SJCRH30 (cell line): ENCODE results near the gene AKAP6. TPM values are rescaled to one million over a fixed set of nuclear protein-coding genes. Genes with fewer than 3 reads are reported as not detected.

Experiments
- DNase-seq, 2 experiments: peaks; one replicate each; pipeline ENCODE4 v3.0.0-alpha.2; 2015 to 2020
- H3K27ac ChIP-seq: fragments of 250-450 bp; sonication (Bioruptor Pico); 2 replicates; pipeline ENCODE4 v1.5.1; 2020; ENCODE audit warnings: mild to moderate bottlenecking, moderate library complexity
- H3K27me3 ChIP-seq: fragments of 250-450 bp; sonication (Bioruptor Pico); 2 replicates; pipeline ENCODE4 v1.5.1; 2020; ENCODE audit warnings: mild to moderate bottlenecking, moderate library complexity
- H3K36me3 ChIP-seq: fragments of 250-450 bp; sonication (Bioruptor Pico); 2 replicates; pipeline ENCODE4 v1.5.1; 2020; ENCODE audit warnings: mild to moderate bottlenecking, moderate library complexity
- H3K4me1 ChIP-seq: fragments of 250-450 bp; sonication (Bioruptor Pico); 2 replicates; pipeline ENCODE4 v1.5.1; 2020; ENCODE audit warnings: mild to moderate bottlenecking, moderate library complexity
- H3K4me3 ChIP-seq: fragments of 250-450 bp; sonication (Bioruptor Pico); 2 replicates; pipeline ENCODE4 v1.5.1; 2020; ENCODE audit warnings: mild to moderate bottlenecking, moderate library complexity
- H3K9me3 ChIP-seq: fragments of 250-450 bp; sonication (Bioruptor Pico); replicated peaks from 2 replicates; pipeline ENCODE4 v1.5.1; 2020; ENCODE audit warnings: mild to moderate bottlenecking, moderate library complexity
- total RNA-seq: library from RNA; depleted of rRNA; stranded (reverse); fragments of >200 nt; shearing (Covaris generic); gene quantifications from 2 replicates; pipeline ENCODE4 v1.2.3, GENCODE V29; 2014

The AKAP6 gene
- total RNA-seq, 1 experiment from 2014 or later, result 14.6 TPM

- Histone ChIP-seq H3K9me3 (0 out of 2 replicates have a peak, but pooled peaks cover 3% of the 10 kb centered on the region), H3K4me3 (no peak overlapping the region), H3K4me1 (peaks cover 41% of the 10 kb centered on the region), H3K27ac (peak overlapping the region; percentile 70), H3K36me3 (no peaks in the 10 kb centered on the region), H3K27me3 (no peaks in the 10 kb centered on the region)
- DNase-seq, result peak in 1 of 2 experiments; percentile 35
Observed at GRCh38 chr14:32419429-32419828, 90.3 kb downstream of the AKAP6 start.

- H3K27ac ChIP-seq, result no peak overlapping the region
- no peak for DNase-seq
Observed at GRCh38 chr14:32421781-32422180, 92.7 kb downstream of the AKAP6 start.

GRCh38 chr14:32422440-32422839 is 93.3 kb downstream of the AKAP6 start:
- no peak for DNase-seq
- H3K4me3 ChIP-seq, result no peak overlapping the region
- no peaks in the 10 kb centered on the region for H3K36me3 ChIP-seq
- H3K9me3 ChIP-seq, result 0 out of 2 replicates have a peak, but pooled peaks cover 3% of the 10 kb centered on the region
- H3K27ac ChIP-seq, result no peak overlapping the region
- H3K27me3 ChIP-seq, result no peaks in the 10 kb centered on the region
- H3K4me1 ChIP-seq, result peaks cover 37% of the 10 kb centered on the region

More at GRCh38 chr14:32421781-32422180, 92.7 kb downstream of the AKAP6 start:
- Histone ChIP-seq H3K9me3 (0 out of 2 replicates have a peak, but pooled peaks cover 3% of the 10 kb centered on the region), H3K4me1 (peaks cover 37% of the 10 kb centered on the region), H3K27me3 (no peaks in the 10 kb centered on the region), H3K4me3 (no peak overlapping the region), H3K36me3 (no peaks in the 10 kb centered on the region)

GRCh38 chr14:32426028-32426427 is 96.9 kb downstream of the AKAP6 start:
- Histone ChIP-seq H3K9me3 (0 out of 2 replicates have a peak, but pooled peaks cover 3% of the 10 kb centered on the region), H3K36me3 (no peaks in the 10 kb centered on the region), H3K4me3 (no peak overlapping the region), H3K4me1 (peaks cover 34% of the 10 kb centered on the region), H3K27me3 (no peaks in the 10 kb centered on the region), H3K27ac (no peak overlapping the region)
- no peak for DNase-seq

GRCh38 chr14:32426586-32427388 is 97.7 kb downstream of the AKAP6 start:
- no peak overlapping the region for H3K27ac ChIP-seq
- H3K4me3 ChIP-seq, result peak overlapping the region; percentile 23
- H3K27me3 ChIP-seq, result no peaks in the 10 kb centered on the region
- H3K36me3 ChIP-seq, result no peaks in the 10 kb centered on the region
- H3K9me3 ChIP-seq, result 0 out of 2 replicates have a peak, but pooled peaks cover 3% of the 10 kb centered on the region
- DNase-seq, result peak; percentile 49 to 69
- H3K4me1 ChIP-seq, result peaks cover 34% of the 10 kb centered on the region

GRCh38 chr14:32427726-32428528 is 98.8 kb downstream of the AKAP6 start:
- H3K36me3 ChIP-seq, result no peaks in the 10 kb centered on the region

GRCh38 chr14:32428875-32429274 is 99.8 kb downstream of the AKAP6 start:
- DNase-seq, result no peak
- H3K9me3 ChIP-seq, result no peaks in the 10 kb centered on the region
- no peaks in the 10 kb centered on the region for H3K27me3 ChIP-seq
- no peaks in the 10 kb centered on the region for H3K36me3 ChIP-seq
- H3K4me1 ChIP-seq, result peaks cover 34% of the 10 kb centered on the region
- H3K27ac ChIP-seq, result no peak overlapping the region
- no peak overlapping the region for H3K4me3 ChIP-seq

More at GRCh38 chr14:32427726-32428528, 98.8 kb downstream of the AKAP6 start:
- no peaks in the 10 kb centered on the region for H3K9me3 ChIP-seq
- no peak overlapping the region for H3K27ac ChIP-seq
- no peak for DNase-seq
- no peak overlapping the region for H3K4me3 ChIP-seq
- no peaks in the 10 kb centered on the region for H3K27me3 ChIP-seq
- peaks cover 34% of the 10 kb centered on the region for H3K4me1 ChIP-seq

GRCh38 chr14:32430326-32430725 is 101.2 kb downstream of the AKAP6 start:
- no peaks in the 10 kb centered on the region for H3K9me3 ChIP-seq
- peak; percentile 61 to 80 for DNase-seq
- H3K27me3 ChIP-seq, result no peaks in the 10 kb centered on the region

GRCh38 chr14:32432813-32433538 is 103.9 kb downstream of the AKAP6 start:
- Histone ChIP-seq H3K4me3 (no peak overlapping the region), H3K27me3 (no peaks in the 10 kb centered on the region), H3K4me1 (peaks cover 17% of the 10 kb centered on the region), H3K36me3 (no peaks in the 10 kb centered on the region), H3K27ac (no peak overlapping the region), H3K9me3 (no peaks in the 10 kb centered on the region)
- DNase-seq, result no peak

More at GRCh38 chr14:32430326-32430725, 101.2 kb downstream of the AKAP6 start:
- no peaks in the 10 kb centered on the region for H3K36me3 ChIP-seq
- H3K4me3 ChIP-seq, result no peak overlapping the region
- peak overlapping the region; percentile 23 for H3K27ac ChIP-seq
- H3K4me1 ChIP-seq, result peaks cover 34% of the 10 kb centered on the region

- no peaks in the 10 kb centered on the region for H3K9me3 ChIP-seq
- H3K27me3 ChIP-seq, result no peaks in the 10 kb centered on the region
- no peaks in the 10 kb centered on the region for H3K36me3 ChIP-seq
- no peak overlapping the region for H3K4me3 ChIP-seq
- no peak for DNase-seq
- H3K4me1 ChIP-seq, result peaks cover 13% of the 10 kb centered on the region
- no peak overlapping the region for H3K27ac ChIP-seq
Observed at GRCh38 chr14:32434180-32434579, 105.1 kb downstream of the AKAP6 start.

GRCh38 chr14:32434880-32435279 is 105.8 kb downstream of the AKAP6 start:
- Histone ChIP-seq H3K4me1 (peaks cover 8% of the 10 kb centered on the region), H3K36me3 (no peaks in the 10 kb centered on the region), H3K27me3 (no peaks in the 10 kb centered on the region), H3K27ac (no peak overlapping the region), H3K9me3 (no peaks in the 10 kb centered on the region), H3K4me3 (no peak overlapping the region)
- no peak for DNase-seq

GRCh38 chr14:32435411-32435810 is 106.3 kb downstream of the AKAP6 start:
- Histone ChIP-seq H3K27me3 (no peaks in the 10 kb centered on the region), H3K36me3 (no peaks in the 10 kb centered on the region), H3K4me1 (peaks cover 3% of the 10 kb centered on the region; the same call in 1 of the 2 replicates), H3K9me3 (no peaks in the 10 kb centered on the region), H3K4me3 (no peak overlapping the region), H3K27ac (no peak overlapping the region)
- DNase-seq, result no peak

GRCh38 chr14:32436993-32437392 is 107.9 kb downstream of the AKAP6 start:
- Histone ChIP-seq H3K4me3 (no peak overlapping the region), H3K4me1 (peaks cover 8% of the 10 kb centered on the region), H3K27me3 (no peaks in the 10 kb centered on the region), H3K36me3 (no peaks in the 10 kb centered on the region), H3K9me3 (no peaks in the 10 kb centered on the region), H3K27ac (no peak overlapping the region)
- no peak for DNase-seq

- no peak for DNase-seq
- H3K4me1 ChIP-seq, result peaks cover 10% of the 10 kb centered on the region
- H3K36me3 ChIP-seq, result no peaks in the 10 kb centered on the region
- H3K27ac ChIP-seq, result no peak overlapping the region
- no peak overlapping the region for H3K4me3 ChIP-seq
- H3K9me3 ChIP-seq, result no peaks in the 10 kb centered on the region
- H3K27me3 ChIP-seq, result no peaks in the 10 kb centered on the region
Observed at GRCh38 chr14:32438517-32438916, 109.4 kb downstream of the AKAP6 start.
